HG03457 (cell line): Measurements from ENCODE around the gene SPATS1.

Source experiments
- ATAC-seq: cut with Tn5 transposase; IDR thresholded peaks from one replicate; pipeline ENCODE4 v1.9.1; 2021; ENCODE audit warnings: moderate number of reproducible peaks; ENCODE audit not compliant: unreplicated experiment

SPATS1 gene

GRCh38 chr6:44387346-44388134, 45.1 kb downstream of the SPATS1 start, which contains the start of gene CDC5L:
Gene CDC5L, plus strand, starts transcription at chr6:44387706. Its CDS starts 118 bp downstream, at chr6:44387824.
- ATAC-seq = peak; percentile 63

GRCh38 chr6:44388135-44388487, 45.7 kb downstream of the SPATS1 start:
- no peak for ATAC-seq

- ATAC-seq = no peak
Observed at GRCh38 chr6:44388887-44389286, 46.4 kb downstream of the SPATS1 start.

GRCh38 chr6:44390158-44390683, 47.8 kb downstream of the SPATS1 start:
- no peak for ATAC-seq
